Panc1 (cell line): ENCODE data around the gene PARD6G. TPM values are rescaled to one million over a fixed set of nuclear protein-coding genes. Genes with fewer than 3 reads are reported as not detected.

Experiments used
- ATAC-seq: fragments of 200-7000 bp; cut with Tn5 transposase; 2 replicates; pipeline ENCODE4 v1.9.1; 2020; ENCODE audit warnings: mild to moderate bottlenecking, moderate library complexity
- BruUV-seq: library from RNA; stranded (reverse); fragments of 400-500 nt; replicated peaks from 2 replicates; lab custom pipeline; 2021; lab: Mats Ljungman, UMichigan
- CTCF ChIA-PET: fragments of 300-600 bp; sonication (Branson Sonifier 250); formaldehyde crosslinking; loops from one replicate; lab custom pipeline; 2022; ENCODE audit warnings: antibody characterized with exemption; lab: Charles Lee
- POLR2A ChIA-PET: fragments of 300-600 bp; sonication (Branson Sonifier 250); formaldehyde crosslinking; loops from one replicate; lab custom pipeline; 2022; ENCODE audit warnings: antibody characterized with exemption; lab: Charles Lee
- DNase-seq: peaks from one replicate; pipeline ENCODE4 v3.0.0-alpha.2; 2010; ENCODE audit warnings: low read depth, low spot score
- H3K27ac ChIP-seq: 2 replicates; pipeline ENCODE4 v1.5.1; 2011; ENCODE audit warnings: mild to moderate bottlenecking, low read length, inconsistent platforms
- H3K27me3 ChIP-seq: fragments of 200-500 bp; sonication (Bioruptor generic); 2 replicates; pipeline ENCODE4 v1.6.0; 2014; ENCODE audit warnings: low read length, inconsistent platforms; ENCODE audit not compliant: control insufficient read depth, insufficient read depth
- H3K36me3 ChIP-seq: fragments of 200-500 bp; sonication (Bioruptor generic); 2 replicates; pipeline ENCODE4 v1.5.1; 2014; ENCODE audit warnings: inconsistent platforms, mild to moderate bottlenecking, low read length, moderate library complexity; ENCODE audit not compliant: control insufficient read depth, insufficient read depth
- H3K4me1 ChIP-seq: 2 replicates; pipeline ENCODE4 v1.5.1; 2011; ENCODE audit warnings: inconsistent platforms, mild to moderate bottlenecking, low read length, moderate library complexity; ENCODE audit not compliant: control insufficient read depth, insufficient read depth
- H3K4me3 ChIP-seq, 2 experiments: 2 replicates each; pipeline ENCODE4 v1.5.1; 2011 to 2012; ENCODE audit warnings: low read depth in 2 of 2, low read length in 2 of 2, mild to moderate bottlenecking in 2 of 2, inconsistent platforms in 1 of 2, moderate library complexity in 1 of 2
- H3K9me3 ChIP-seq: fragments of 200-500 bp; sonication (Bioruptor generic); 2 replicates; pipeline ENCODE4 v1.5.1; 2014; ENCODE audit warnings: low read depth, mild to moderate bottlenecking, inconsistent platforms, low read length, moderate library complexity; ENCODE audit not compliant: control insufficient read depth, insufficient read depth
- CTCF ChIP-seq: fragments of 450-650 bp; IDR thresholded peaks from 2 replicates; pipeline ENCODE4 v1.5.1; 2017; ENCODE audit warnings: mild to moderate bottlenecking
- POLR2AphosphoS5 ChIP-seq: IDR thresholded peaks from 2 replicates; pipeline ENCODE4 v1.6.1; 2012; ENCODE audit warnings: mild to moderate bottlenecking, low read depth, low read length, moderate library complexity
- REST ChIP-seq, 2 experiments: IDR thresholded peaks; 2 replicates each; pipeline ENCODE4 v1.6.1; 2011 to 2012; ENCODE audit warnings: low read depth in 2 of 2, control low read depth in 1 of 2, low read length in 1 of 2, mild to moderate bottlenecking in 1 of 2, moderate library complexity in 1 of 2; ENCODE audit not compliant: insufficient read depth in 1 of 2
- SIN3A ChIP-seq: IDR thresholded peaks from 2 replicates; pipeline ENCODE4 v1.6.1; 2012; ENCODE audit warnings: low read depth, mild to moderate bottlenecking, low read length, moderate library complexity, borderline replicate concordance; ENCODE audit not compliant: insufficient read depth
- TCF7L2 ChIP-seq: IDR thresholded peaks from 2 replicates; pipeline ENCODE4 v1.6.1; 2011; ENCODE audit warnings: mild to moderate bottlenecking, low read depth, low read length, inconsistent platforms
- in situ Hi-C: cut with HindIII; loops from 2 replicates; pipeline ENCODE4 v1.10.0; 2016; ENCODE audit warnings: low sequenced_read_pairs, low pct_unique_long_range_greater_than_20kb
- intact Hi-C: fragments of 100-400 bp; cut with micrococcal nuclease; formaldehyde crosslinking; loops from one replicate; pipeline ENCODE4 v1.10.0; 2022; ENCODE audit not compliant: unreplicated experiment
- total RNA-seq: library from RNA; stranded (reverse); gene quantifications from one replicate; pipeline ENCODE4 v1.2.1, GENCODE V29; 2021; ENCODE audit not compliant: unreplicated experiment

The PARD6G gene
- total RNA-seq, 1 experiment from 2014 or later, result 5.2 TPM

DNA sequence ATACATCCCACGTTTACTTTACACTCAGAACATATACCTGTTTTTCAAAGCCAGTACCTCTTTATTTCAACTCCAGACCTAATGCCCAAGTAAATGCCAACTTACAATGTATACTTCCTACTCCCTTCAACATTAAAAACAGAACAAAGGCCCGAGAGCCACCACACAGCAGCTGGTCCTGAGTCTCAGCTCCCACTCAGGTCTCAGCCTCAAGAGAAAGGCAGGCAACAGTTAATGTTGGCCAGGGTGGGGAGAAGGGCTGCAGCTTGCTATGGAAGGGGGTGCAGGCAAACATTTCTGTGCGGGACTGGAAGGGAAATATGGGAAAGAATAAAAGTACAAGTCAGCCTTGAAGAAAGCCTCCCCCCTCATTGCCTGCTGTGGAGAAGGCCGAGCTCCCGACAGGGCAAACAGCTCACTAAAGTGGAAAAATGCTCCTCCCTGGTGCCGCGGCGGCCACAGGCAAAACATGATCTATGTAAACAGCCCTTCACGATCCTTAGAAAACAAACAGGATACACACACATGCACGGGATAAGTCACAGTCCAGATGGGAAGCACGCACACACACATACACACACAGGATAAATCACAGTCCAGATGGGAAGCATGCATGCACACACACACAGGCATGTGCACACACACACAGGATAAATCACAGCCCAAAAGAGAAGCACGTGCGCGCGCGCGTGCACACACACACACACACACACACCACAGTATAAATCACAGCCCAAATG is 70.8 kb downstream of the PARD6G start:
- H3K27ac ChIP-seq, result no peak overlapping the region
- H3K4me1 ChIP-seq, result peaks cover 7% of the 10 kb centered on the region; the same call in 1 of the 2 replicates
- in situ Hi-C loops, result no loop called here
- H3K4me3 ChIP-seq, result no peak overlapping the region
- no peak for TF ChIP-seq REST (IDR thresholded peaks at IDR 0.05; ENCODE audit: insufficient read depth in 1 of 2, low read depth in 2 of 2, low read length in 1 of 2)
- no peak for TF ChIP-seq TCF7L2
- TF ChIP-seq SIN3A, result no peak
- no peak for TF ChIP-seq CTCF
- TF ChIP-seq POLR2AphosphoS5, result no peak
- ChIA-PET CTCF (interaction anchor here (1.7 kb wide), 1 partner anchor 24 kb away, joined by 4 read pairs; no protein-coding TSS in a partner anchor), POLR2A (no interaction called here)
- H3K36me3 ChIP-seq, result no peaks in the 10 kb centered on the region
- BruUV-seq, result no TSS peak
- ATAC-seq (no peak), DNase-seq (no peak)
- intact Hi-C loops, result no loop called here
- no peaks in the 10 kb centered on the region for H3K9me3 ChIP-seq
- H3K27me3 ChIP-seq, result peaks cover 4% of the 10 kb centered on the region; the same call in 1 of the 2 replicates

DNA sequence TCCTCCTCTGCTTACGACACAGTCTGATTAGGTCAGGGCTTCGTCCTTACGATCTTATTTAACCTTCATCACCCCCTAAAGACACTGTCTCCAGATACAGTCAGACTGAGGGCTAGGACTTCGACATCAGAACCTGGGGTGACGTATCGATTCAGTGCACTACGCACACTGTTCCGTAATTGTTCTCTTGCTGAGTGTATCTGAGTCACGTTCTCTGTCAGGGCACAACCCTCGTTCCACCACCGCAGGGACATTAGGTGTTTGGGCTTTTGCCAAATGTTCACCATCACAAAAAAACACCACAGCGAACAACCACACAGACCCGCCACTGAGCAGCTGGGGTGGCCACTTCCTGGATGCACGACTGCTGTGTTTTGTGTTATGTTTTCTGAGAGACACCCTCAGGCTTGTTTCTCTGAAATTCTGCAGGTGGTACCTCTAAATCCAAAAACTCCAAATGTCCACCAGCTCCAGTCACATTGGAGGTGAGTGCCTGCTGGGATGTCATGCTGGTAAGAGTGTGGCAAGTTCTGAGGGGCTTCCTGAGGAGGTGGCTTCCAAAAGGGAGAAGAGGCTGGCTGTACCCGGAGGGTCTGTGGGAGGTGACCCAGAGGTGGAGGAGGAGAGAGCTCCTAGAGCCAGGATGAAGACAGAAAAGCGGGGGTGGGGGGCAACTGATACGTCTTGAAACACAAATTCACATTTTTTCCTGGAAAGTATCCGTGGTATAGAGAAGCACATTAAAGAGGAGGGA is 71.7 kb downstream of the PARD6G start:
- H3K9me3 ChIP-seq, result no peaks in the 10 kb centered on the region
- no peaks in the 10 kb centered on the region for H3K36me3 ChIP-seq
- in situ Hi-C loops (no loop called here), intact Hi-C loops (no loop called here)
- no peak for DNase-seq
- no peak overlapping the region for H3K27ac ChIP-seq
- ChIA-PET POLR2A (interaction anchor here (0.7 kb wide), 1 partner anchor 24 kb away, joined by 3 read pairs; no protein-coding TSS in a partner anchor), CTCF (interaction anchor here (0.6 to 1.7 kb wide), 2 partner anchors 25 to 29 kb away, joined by 4 to 6 read pairs; no protein-coding TSS in a partner anchor)
- no peak for TF ChIP-seq REST (IDR thresholded peaks at IDR 0.05; ENCODE audit: insufficient read depth in 1 of 2, low read depth in 2 of 2, low read length in 1 of 2)
- TF ChIP-seq TCF7L2, result no peak
- no peak for TF ChIP-seq SIN3A
- TF ChIP-seq CTCF, result no peak
- no peak for TF ChIP-seq POLR2AphosphoS5
- BruUV-seq, result no TSS peak
- no peak overlapping the region for H3K4me3 ChIP-seq
- no peak for ATAC-seq
- H3K4me1 ChIP-seq, result peaks cover 9% of the 10 kb centered on the region; the same call in 1 of the 2 replicates
- H3K27me3 ChIP-seq, result peaks cover 4% of the 10 kb centered on the region; the same call in 1 of the 2 replicates
